HS-5 (cell line): ENCODE data around the gene EPB41L5.
"Not testable (repeated sequence)": the region's sequence is repeated elsewhere in the genome, so short reads cannot be mapped to it uniquely, and the experiment has no call there.

ENCODE experiments used
- DNase-seq: peaks from one replicate; pipeline ENCODE4 v3.0.0-alpha.2; 2012; ENCODE audit warnings: low read depth

The EPB41L5 gene

DNA sequence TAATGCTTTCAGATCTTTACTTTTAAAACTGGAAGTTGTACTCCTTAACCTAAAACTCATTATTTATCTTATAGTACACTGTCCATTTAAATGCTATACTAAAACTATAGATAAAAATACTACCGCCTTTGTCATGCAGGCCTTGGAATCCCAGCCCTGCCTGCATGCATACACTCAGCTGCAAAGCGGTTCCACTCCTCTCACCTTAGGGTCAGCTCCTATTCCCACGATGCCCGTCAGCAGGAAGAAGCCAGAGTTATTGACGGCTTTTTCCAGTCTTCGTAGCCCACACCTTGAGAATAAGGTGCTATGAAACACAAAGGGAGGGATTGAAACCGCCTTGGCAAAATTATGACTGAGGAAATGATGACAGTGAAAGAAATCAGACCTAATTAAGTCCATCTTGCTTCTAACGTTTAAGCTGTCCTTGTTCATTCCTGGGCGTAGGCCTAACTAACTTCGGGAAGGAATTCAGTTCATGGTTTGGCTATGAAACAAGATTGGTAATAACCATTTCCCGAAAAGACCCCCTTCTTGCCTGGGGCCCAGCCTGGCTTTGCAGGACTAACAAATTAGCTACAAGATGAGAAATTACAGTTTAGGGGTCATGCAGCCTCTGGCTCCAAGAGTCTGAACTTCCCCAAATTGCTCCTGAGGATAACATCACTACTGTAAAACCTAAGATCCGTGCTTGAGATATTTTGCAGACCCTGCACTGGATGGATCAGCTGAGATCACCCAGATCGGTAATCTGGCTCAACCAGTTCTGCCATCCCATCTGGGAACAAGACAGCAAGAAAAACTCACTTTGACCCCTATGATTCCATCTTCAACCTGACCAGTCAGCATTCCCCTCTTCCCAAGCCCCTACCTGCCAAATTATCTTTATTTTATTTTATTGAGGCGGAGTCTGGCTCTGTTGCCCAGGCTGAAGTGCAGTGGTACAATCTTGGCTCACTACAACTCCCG lies 17.1 kb downstream of the EPB41L5 start:
- DNase-seq: no peak

- no peak for DNase-seq
Measured at GRCh38 chr2:120032297-120032696, 19.4 kb downstream of the EPB41L5 start.

DNA sequence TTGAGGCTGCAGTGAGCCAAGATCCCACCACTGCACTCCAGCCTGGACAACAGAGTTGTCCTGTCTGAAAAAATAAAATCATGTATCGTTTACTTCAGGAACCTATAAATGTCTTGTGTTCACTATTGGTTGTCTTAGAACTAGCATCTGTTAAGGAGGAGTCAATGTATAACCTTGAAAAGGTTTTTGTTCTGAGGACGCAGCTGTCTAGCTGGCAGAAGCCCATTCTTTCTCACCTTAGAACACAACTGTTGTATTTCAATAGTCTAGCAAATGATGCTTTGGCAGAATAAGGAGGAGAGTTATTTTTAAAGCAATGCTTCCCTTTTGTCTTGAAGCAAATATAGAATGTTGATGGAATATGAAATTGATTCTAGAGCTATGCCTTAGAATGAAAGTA lies 21.1 kb downstream of the EPB41L5 start:
- DNase-seq: no peak

DNA sequence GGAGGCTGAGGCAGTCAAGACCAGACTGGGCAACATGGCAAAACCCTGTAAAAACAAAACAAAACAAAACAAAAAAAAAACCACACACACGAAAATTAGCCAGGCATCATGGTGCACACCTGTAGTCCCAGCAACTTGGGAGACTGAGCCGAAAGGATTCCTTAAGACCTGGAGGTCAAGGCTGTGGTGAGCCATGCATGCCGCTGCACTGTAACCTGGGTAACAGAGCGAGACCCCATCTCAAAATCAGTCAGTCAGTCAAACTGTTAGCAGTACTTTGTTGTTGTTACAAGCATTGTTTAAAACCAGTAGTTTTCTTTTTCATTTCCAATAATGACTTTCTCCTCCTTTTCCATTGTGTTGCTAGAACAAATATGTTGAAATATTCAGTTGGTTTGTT lies 21.7 kb downstream of the EPB41L5 start:
- no peak for DNase-seq

- DNase-seq: no peak
Measured at GRCh38 chr2:120036145-120036544, 23.3 kb downstream of the EPB41L5 start.

DNA sequence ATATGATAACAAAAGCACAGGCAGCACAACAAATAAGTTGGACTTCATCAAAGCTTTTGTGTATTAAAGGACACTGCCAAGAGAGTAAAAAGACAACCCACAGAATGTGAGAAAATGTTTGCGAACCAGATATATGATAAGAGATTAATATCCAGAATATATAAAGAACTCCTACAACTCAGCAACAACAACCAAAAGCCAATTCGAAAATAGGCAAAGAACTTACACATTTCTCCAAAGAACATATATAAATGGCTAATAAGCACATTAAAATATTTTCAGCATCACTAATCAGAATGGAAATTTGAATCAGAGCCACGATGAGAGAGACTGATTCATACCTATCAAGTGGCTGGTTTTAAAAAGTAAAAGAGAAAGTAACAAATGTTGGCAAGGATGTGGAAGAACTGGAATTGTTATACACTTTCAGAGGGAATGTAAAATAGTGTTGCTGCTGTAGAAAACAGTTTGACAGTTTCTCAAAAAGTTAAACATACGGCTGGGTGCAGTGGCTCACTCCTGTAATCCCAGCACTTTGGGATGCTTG lies 25.2 kb downstream of the EPB41L5 start:
- no peak for DNase-seq

GRCh38 chr2:120042359-120042758 lies 29.5 kb downstream of the EPB41L5 start:
- no peak for DNase-seq

DNA sequence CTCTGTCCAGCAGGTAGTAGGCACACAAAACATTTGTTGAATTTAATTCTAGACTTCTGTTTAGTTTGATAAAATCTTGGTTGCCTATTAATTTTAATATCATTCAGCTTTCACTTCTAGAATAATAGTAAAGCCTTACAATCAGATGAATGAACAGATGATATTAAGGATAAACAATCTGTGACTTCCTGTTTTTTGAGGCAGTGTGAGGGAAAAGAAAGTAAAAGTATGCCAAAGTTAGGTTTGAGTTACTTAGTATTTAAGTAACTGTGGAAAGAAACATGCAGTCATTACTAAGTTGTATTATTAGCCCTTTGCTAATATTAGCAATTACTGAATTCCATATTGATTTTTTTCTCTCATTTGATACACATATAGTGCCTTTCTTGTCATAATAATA lies 31.5 kb downstream of the EPB41L5 start:
- no peak for DNase-seq

DNA sequence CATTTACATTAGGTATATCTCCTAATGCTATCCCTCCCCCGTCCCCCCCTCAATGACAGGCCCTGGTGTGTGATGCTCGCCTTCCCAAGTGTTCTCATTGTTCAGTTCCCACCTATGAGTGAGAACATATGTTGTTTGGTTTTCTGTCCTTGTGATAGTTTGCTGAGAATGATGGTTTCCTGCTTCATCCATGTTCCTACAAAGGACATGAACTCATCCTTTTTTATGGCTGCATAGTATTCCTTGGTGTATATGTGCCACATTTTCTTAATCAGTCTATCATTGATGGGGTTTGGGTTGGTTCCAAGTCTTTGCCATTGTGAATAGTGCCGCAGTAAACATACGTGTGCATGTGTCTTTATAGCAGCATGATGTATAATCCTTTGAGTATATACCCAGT lies 32.9 kb downstream of the EPB41L5 start:
- not testable (repeated sequence) for DNase-seq

DNA sequence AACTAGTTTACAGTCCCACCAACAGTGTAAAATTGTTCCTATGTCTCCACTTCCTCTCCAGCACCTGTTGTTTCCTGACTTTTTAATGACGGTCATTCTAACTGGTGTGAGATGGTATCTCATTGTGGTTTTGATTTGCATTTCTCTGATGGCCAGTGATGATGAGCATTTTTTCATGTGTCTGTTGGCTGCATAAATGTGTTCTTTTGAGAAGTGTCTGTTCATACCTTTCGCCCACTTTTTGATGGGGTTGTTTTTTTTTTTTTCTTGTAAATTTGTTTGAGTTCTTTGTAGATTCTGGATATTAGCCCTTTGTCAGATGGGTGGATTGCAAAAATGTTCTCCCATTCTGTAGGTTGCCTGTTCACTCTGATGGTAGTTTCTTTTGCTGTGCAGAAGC lies 33.4 kb downstream of the EPB41L5 start:
- not testable (repeated sequence) for DNase-seq

- no peak for DNase-seq
Measured at GRCh38 chr2:120052597-120052996, 39.7 kb downstream of the EPB41L5 start.

GRCh38 chr2:120053891-120054290 lies 41.0 kb downstream of the EPB41L5 start:
- DNase-seq: no peak

GRCh38 chr2:120059483-120059882 lies 46.6 kb downstream of the EPB41L5 start:
- no peak for DNase-seq

DNA sequence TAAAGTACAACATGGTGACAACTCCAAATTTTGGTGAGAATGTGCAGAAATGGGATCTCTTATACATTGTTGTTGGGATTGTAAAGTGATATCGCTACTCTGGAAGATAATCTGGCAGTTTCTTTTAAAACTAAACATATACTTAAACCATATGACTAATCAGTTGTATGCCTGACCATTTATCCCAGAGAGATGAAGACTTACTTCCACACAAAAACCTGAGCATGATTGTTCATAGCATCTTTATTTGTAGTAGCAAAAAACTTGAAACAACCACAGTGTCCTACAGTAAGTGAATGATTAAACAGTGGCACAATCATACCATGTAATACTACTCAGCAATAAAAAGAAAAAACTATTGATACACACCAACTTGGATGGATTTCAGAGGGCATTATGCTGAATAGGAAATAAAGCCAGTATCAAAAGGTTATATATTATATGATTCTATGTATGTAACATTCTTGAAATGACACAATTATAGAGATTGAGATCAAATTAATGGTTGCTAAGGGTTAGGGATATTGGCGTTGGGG lies 47.3 kb downstream of the EPB41L5 start:
- DNase-seq: no peak

- no peak for DNase-seq
Measured at GRCh38 chr2:120064664-120065063, 51.8 kb downstream of the EPB41L5 start.

- no peak for DNase-seq
Measured at GRCh38 chr2:120066800-120067547, 54.1 kb downstream of the EPB41L5 start.

DNA sequence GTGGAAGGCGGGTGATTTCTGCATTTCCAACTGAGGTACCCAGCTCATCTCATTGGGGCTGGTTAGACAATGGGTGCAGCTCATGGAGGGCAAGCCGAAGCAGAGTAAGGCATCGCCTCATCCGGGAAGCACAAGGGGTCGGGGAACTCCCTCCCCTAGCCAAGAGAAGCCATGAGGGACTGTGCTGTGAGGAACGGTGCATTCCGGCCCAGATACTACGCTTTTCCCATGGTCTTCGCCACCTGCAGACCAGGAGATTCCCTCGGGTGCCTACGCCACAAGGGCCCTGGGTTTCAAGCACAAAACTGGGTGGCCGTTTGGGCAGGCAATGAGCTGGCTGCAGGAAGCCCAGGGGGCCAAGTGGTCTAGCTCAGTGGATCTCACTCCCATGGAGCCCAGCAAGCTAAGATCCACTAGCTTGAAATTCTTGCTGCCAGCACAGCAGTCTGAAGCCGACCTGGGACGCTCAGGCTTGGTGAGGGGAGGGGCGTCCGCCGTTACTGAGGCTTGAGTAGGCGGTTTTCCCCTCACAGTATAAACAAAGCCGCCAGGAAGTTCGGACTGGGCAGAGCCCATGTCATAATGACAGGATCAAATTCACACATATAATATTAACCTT lies 55.3 kb downstream of the EPB41L5 start:
- not testable (repeated sequence) for DNase-seq

- no peak for DNase-seq
Measured at GRCh38 chr2:120075545-120075944, 62.7 kb downstream of the EPB41L5 start.

DNA sequence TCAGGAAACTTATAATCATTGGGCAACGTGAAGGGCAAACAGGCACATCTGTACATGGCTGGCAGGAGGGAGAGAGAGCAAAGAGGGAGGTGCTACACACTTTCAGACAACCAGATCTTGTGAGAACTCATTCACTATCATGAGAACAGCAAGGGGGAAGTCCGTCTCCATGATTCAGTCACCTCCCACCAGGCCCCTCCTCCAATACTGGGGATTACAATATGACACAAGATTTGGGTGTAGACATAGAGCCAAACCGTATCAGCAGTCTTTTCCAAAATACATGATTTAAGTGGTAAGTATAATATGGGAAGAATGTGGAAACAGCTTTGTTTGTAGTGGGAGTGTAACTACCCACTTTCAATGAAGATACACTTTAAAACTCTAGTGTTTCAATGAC lies 65.0 kb downstream of the EPB41L5 start:
- no peak for DNase-seq

- DNase-seq: no peak
Measured at GRCh38 chr2:120079647-120080046, 66.8 kb downstream of the EPB41L5 start.

- no peak for DNase-seq
Measured at GRCh38 chr2:120091436-120091835, 78.6 kb downstream of the EPB41L5 start.

DNA sequence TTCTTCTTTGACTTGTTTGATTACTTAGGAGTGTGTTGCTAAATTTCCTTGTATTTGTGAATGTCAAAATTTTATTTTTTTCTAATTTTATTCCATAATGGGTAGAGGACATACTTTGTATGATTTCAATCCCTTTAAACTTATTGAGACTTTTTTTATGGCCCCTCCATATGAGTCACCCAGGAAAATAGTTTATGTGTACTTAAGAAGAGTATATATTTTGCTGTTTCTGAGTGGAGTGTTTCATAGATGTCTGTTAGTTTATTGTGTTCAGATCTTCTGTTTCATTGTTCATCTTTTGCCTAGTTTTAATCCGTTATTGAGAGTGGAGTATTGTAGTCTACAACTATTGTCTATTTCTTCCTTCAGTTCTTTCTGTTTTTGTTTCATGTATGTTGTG lies 81.9 kb downstream of the EPB41L5 start:
- no peak for DNase-seq
